GM19438 (cell line): ENCODE measurements around the gene NCS1.
A peak's percentile ranks its signal among the peaks of the same experiment; 100 is the strongest.

Experiments
- ATAC-seq: cut with Tn5 transposase; IDR thresholded peaks from one replicate; pipeline ENCODE4 v1.9.1; 2021; ENCODE audit warnings: low read depth; ENCODE audit not compliant: unreplicated experiment

NCS1 gene

DNA sequence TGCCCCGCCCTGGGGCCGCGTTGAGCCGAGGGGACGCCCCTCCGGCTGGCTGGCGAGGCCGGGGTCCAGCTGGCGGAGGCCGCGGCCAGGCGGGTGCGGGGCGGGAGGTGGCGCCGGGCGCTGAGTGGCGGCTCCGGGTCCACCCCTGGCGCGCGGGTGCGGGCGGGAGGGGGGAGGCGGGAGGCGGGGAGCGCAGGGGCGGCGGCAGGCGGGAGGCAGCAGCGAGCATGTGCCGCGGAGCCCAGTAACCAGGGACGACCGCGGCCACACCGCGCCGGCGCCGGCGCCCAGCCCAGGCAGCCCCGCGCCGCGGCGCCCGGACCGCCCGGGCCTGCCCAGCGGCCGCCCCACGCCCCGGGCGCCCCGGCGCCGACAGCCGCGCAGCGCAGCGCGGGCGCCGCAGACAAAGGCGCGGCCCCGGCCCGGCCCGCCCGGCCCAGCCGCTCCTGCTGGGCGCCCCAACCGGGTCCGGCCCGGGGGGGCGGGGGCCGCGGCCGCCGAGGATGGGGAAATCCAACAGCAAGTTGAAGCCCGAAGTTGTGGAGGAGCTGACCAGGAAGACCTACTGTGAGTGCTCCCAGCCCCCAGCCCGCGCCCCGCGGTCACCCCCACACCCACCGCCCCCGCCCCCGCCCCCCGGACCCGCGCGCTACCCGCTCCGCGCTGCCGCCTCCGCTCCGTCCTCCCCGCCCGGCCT lies at the start of gene NCS1:
Gene NCS1 (plus strand): TSS at position 244 of the 697 bp plus-strand sequence. CDS start 260 bp downstream, at position 504.
- ATAC-seq = no peak

DNA sequence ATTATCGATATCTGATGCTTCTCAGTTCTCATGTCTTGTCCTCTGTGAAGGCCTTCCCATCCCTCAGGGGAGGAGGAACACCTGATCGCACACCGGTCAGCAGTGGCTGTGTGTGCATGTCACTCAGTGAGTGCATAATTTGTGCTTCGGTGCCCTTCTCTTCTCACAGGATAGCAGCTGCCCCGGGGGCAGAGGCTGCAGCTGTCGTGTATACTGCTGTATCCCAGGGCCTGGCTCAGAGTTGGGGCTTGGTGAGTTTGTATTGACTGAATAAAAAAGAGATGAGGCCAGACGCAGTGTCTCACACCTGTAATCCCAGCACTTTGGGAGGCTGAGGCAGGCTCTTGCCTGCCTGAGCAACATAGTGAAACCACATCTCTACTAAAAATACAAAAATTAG lies 49.7 kb upstream of the NCS1 start:
- no peak for ATAC-seq

DNA sequence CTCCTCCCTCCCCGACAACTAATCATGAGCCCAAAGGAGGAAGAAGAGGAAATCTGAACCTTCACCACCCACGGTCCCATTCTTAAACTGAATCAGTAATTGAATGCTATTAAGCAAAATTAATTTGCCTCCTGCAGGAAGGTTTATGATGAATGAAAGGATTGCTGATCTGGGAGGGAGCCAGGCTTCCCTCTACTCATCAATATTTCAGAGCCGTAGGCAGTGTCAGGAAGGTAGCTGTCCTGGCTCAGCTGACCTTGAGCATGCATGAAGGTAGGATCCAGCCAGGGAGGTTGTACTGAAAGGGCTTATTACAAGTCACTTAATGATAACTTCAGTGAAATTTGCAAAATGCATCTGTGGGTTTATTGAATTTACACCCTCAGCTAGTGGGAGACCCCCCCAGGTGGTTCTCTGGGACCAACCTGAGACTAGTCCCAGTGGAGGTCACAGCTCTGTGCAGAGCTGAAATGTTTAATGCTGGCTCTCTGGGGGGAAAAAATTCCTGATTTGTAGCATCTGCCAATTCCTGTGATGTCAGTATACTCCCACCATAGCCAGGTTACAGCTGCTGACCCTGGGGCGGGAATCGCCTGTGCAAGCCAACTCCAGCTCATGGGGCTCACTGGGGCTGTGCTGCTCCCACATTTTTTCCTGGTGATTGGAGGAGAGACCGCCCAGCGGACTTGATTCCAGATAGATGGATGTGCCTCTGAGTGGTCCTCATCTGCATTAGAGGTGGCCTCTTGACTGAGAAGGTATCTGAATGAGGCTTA lies 47.9 kb upstream of the NCS1 start:
- ATAC-seq = no peak

DNA sequence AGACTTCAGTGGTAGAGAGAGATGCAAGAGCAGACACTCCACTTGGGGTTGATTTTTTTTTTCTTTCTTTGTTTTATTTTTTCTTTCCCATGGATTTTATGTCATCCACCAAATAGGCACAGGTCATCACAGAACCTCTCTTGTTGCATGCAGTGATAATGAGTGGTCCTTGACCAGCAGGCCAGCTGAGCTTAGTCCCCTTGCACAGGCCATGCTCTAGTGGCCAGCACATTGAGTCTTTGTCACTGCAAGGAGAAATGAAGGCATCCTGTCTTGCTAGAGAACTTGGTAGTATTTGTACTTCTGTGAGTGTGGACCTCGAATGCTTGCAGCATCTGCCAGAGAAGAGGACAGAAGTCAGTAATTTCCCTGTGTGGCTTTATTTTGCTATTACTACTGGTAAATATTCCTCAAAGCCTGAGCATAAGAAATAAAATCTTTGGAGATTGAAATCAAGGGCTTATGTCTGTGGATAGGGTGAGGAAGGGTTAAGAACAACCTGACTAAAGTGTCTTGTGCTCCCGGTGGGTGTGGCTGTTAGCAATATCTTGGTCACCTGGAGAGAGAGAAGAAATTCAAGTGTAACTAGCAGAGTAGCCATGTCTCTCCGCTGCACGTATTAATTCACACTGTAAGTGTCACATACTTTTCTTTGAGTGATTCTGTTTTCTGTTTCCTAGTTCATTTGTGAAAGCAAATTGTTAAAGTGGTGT lies 45.3 kb upstream of the NCS1 start:
- ATAC-seq = no peak

DNA sequence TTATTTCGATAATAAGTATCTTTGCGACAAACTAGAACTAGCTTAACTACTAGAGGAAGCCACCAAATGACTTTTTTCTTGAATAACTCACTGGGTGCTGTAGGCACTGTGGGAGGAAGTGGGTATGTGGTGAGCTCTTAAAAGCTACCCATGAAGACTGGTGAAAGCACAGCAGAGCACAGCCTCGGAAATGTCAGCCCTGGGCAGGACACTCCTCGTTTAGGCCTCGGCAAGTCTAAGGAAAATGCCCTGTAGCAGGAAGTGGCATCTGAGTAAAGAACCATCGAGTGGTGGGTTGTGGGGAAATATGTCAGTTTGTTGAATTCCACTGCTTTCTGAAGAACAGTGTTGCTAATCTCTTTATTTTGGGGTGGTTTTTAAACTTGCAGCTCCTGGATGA lies 44.0 kb upstream of the NCS1 start:
- ATAC-seq = peak; percentile 49

DNA sequence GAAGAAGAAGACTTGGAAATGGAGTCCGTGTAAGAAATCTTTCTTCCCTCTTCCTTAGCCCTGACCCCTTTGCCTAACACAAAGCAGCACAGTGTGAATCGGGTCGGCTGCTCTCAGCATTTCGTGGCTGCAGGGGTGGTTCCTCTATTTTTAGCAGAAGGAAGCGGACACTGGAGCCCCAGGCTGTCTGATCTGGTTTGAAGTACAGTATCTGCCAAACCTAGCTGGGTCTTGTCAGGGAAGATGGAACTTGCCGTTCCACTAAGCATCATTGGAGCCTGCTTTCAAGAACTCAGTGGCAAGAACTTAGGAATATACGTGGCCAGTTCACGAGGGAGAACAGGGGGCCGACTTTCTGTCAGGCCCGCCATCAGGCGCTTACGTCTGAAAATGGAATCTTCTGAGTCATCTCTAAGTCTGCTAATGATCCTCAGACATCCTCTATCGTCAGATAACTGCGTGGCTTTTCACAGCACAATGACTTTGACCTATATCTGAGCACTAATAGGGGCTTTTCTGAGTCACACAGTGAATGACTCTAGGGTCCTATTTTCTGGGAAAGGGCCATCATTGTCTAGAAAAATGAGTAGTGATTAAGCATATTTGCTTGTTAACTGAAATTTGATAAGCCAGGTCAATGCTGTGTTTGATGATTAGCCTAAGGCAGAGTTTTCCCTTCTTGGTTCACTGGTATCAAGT lies 43.3 kb upstream of the NCS1 start:
- peak; percentile 64 for ATAC-seq

DNA sequence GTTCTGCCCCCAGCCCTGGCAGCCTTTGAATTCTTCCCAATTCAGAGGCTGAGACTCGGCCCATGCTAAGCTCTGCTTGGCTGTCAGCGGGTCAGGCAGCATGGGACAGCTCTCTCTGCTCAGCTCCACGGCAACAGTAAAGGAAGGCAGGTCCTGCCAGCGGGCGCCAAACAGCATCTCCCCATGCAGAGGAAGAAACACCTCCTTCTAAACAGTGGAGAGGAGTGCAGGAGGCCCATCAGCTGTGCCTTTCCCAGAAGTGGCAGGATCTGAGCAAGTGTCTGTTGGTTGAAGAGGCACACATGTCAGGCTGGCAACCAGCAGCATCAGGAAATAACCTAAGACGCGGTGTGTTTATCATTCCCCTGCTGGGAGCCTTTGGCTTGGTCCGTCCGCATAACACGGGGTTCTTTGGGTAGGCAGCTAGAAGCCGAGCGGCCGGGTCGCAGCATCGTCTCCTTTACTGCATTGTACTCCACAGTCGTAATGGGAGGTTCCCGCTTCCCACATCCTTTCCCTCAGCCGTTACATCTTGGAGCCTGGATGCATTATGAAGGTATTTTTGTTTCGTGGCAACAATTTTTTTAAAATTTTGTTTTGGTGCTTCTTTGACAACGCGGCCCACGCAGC lies 42.7 kb upstream of the NCS1 start:
- peak; percentile 6 for ATAC-seq

DNA sequence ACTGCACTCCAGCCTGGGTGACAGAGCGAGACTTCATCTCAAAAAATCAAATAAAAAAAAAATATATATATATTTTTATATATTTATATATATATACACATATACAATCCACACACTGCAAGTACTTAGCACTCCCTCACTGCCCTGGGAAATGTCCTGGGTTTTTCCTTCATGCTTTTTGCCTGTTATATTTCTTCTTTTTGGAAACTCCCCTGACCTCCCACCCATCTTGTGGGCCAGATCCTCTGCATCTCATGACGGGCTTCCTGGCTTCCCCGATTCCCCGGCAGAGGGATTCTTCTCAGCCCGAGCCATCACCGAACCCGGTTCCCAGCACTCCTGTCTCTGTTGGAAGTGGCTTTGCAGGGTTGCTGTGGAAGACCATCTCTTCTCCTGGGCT lies 39.5 kb upstream of the NCS1 start:
- no peak for ATAC-seq

DNA sequence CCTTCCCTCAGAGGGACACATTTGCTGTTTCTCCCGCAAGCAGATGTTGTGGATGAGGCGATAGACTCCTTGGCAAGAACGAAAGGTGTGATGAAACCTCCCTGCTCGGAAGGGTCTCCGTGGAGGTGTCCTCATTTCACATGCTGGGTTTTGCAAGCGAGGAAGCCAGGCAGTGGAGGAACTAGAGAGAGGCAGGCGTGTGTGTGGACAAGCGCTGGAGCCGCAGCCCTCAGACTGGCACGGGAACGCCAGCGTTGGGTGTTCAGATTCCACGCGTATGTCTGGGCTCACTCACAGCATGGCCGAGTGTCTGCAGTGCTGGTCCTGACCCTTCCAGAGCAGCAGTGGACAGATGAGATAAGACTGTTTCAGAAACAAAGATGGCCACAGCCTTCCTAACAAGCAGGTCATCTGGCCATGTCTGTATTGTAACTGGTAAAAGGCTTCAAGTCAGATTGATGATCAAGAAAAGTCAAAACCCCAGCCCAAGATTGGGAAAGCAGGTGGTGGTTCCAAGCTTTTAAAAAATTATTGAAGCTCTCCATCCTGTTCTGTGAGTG lies 35.0 kb upstream of the NCS1 start:
- ATAC-seq = no peak

DNA sequence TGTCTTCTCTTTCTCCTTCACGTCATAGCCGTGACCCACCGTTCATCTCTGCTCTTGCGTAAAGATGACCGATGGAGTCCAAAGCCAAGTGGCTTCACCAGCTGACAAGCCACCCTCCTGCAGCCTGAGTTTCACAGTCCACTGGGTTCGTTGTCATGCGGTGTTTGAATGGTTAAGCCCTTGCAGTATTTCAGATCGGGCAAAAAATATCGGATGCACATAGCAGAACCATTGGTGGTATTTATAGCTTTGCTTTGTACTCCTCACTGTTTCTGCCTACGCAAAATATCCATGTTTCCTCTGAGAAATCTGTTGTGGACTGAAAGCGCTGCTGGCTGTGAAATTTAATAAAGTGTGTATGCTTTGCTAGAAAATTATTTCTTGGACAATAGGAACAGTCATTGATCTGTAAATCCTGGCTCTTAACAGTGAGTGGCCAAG lies 34.5 kb upstream of the NCS1 start:
- no peak for ATAC-seq

DNA sequence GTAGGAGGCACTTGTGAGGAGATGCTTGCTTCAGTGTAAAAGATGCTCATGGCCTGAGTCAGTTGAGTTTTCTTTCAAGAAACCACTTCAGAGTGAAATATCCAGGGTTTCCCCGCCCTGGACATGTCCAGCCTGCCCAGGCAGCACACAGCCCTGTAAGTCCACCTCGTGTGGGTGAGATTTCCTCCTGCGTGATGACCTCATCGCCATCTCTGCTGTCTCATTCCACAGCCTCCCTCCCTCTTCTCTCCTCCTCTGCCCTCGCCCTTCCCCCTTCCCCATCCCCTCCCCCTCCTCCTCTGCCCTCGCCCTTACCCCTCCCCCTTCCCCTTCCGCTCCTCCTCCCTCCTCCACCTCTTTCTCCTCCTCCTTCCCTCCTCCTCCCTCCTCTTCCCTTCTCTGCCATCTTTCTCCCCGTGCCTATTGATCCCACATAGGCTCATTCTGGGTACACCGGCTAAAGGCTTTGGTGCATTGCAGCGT lies 34.0 kb upstream of the NCS1 start:
- no peak for ATAC-seq

DNA sequence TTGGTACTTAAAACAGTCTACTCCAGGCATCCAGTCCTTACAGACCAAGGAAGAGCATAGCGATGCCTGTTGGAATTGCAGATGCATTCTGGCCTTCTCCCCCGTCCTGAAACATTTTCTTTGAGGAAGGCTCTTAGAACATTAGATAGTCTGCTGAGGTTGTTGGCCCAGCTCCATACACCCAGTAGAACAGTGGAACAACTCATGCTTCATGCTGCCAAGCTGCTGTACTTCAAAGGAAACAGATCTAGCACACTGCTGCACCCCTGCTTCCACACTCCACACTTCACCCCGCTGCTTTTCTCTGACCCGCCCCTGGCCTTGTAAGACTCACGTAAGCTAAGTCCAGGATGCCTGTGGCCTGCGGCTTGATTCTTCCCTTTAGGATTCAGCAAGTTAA lies 33.4 kb upstream of the NCS1 start:
- no peak for ATAC-seq

DNA sequence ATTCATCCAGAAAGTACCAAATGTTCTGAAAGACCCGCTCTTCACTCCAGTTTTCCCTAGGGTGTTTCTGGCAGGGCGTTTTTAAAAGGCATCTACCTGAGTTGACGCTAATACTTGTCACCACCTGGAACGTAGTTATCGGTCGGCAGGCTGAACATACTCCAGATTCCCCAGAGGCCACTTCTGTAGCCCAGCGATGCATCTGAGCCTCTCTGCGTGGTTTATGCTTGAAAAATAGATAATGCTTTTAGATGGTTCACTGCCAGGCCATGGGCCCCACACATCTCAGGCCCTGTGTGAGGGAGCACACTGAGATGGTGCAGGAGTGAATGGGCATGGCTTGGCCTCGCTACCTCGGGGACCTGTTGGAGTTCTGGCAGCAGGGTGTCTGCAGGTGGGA lies 33.0 kb upstream of the NCS1 start:
- ATAC-seq = no peak

DNA sequence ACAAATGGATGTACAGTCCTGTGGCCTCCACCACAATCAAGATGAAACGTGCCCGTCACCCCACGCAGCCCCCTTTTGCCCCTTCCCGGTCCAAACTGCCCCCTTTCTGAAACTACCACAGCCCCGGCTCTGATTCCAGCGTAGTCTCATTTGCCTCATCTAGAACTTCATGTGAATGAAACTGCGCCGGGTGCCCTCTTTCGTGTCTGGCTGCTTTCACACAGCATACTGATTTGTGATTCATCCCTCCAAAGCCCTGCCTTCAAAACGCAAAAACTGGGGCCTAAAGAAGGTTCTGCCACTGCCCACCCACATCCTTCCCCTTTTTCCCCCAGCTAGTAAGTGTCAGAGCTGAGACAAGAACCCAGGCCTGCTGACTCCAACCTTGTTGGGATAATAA lies 31.5 kb upstream of the NCS1 start:
- ATAC-seq = no peak

DNA sequence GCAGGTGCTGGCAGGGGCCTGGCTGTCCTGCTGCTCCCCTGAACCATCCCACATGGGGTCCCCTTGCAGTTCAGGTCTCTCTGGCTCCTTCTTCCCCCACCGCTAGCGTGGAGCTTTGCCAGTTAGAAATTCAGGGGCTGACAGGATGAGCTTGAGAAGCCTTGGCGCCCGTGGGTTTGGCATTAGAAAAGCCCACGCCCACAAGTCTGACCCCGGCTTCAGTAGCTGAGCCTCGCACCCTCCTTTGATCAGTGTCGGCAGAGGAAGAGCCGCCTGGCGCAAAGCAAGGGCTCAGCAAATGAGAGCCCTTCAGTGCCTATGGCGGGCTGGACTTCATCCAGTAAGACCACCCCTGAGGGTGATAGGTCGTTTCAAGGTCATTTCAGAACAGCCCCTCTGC lies 30.1 kb upstream of the NCS1 start:
- ATAC-seq = no peak

DNA sequence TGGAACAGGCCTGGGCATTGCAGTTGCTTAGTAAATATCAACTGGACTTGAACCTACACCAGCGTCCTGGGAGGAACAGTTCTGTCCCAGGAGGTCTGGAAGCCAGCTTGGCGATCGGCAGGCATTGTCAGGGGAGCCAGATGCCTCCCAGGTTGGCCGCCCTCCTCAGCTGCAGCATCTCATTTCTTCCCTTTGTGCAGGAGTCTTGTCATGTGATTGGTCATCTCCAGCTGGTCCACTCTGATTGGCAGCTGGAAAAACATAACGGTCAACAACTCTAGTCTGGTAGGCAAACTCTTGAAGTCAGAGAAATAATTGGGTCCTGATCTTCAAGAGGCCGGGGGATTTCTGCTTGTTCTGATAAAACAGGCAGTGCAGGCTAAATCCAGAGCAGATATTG lies 29.6 kb upstream of the NCS1 start:
- ATAC-seq = no peak

DNA sequence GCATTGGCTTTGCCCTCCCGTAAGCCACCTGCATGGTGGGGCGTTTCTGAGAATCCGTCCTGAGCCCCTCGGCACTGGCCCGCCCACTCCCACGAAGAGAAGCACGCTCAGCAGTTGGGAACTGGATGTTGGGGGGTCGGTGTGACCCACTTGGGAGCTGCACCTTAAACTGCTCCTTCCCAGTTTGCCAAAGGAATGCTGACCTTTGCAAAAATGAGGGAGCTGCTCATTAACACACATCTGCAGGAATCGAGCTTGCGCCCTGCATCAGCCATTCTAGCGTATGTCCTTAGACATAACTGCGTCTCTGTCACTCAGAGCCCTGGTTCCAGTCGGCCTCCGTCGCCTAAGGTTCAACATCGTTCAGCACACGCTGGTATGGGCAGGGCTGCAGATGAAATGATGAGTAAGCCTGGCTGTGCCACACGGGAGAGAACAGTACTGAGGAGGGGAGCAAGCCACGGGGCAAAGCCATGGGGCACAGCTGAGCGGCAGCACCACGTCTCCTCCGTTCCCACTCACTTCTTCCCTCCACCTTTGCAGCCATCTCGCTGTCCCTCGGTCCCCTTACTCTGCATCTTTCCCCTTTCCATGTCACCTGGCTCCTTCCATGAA lies 28.8 kb upstream of the NCS1 start:
- no peak for ATAC-seq

DNA sequence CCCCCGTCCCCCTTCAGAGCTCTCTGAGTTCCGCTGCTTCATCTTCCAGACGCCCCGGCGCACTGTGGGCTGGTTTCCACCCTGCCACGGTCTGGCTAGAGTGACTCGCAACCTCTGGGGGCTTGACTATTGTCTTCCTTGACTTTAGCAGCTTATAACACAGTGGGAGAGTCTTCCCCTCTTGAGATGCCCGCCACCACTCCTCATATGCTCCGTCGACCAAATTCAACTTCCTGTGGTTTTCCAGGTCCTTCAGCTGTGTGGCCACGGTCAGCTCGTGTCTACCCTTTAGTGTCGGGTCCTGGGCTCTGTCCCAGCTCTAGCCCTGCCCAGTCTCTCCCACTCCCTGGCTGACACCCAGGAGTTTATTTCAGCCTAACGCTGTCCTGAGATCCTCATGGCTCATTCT lies 28.2 kb upstream of the NCS1 start:
- ATAC-seq = no peak

DNA sequence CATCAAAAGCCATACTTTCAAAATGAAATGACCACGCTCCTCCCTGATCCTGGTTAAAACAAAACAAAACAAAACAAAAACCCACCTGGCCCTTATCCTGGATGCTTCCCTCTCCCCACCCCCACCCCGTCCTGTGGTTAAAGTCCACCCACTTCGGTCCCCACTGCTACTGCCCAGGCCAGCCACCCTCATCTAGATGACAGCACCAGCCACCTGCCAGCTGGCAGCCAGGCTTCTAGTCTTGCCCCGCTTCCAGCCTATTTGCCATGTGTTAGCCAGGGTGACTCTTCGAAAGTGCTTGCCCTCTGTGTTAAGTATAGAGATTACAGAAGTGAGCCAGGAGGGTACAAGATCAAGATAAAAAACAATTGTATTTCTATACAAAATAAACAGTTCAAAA lies 27.5 kb upstream of the NCS1 start:
- ATAC-seq = no peak

DNA sequence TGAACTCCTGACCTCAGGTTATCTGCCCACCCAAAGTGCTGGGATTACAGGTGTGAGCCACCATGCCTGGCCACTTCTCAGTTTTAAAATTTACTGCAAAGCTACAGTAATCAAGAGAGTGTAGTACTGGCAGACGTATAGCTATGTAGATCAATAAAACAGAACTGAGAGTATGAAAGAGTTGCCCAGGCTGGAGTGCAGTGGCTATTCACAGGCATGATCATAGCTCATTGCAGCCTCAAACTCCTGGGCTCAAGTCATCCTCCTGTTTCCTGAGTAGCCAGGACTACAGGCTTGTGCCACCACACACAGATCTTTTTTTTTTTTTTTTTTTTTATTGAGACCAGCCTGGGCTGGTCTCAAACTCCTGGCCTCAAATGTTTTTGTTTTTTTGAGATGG lies 26.5 kb upstream of the NCS1 start:
- ATAC-seq = no peak
